Ovary (tissue), 3 donors: ENCODE data around the gene PLCB1.

Source experiments
- EP300 ChIP-seq: sonication (generic); formaldehyde crosslinking; IDR thresholded peaks from one replicate; pipeline ENCODE4 v1.6.1; 2017; ENCODE audit warnings: antibody characterized with exemption
- POLR2A ChIP-seq: fragments of 450-650 bp; IDR thresholded peaks from one replicate; pipeline ENCODE4 v1.6.1; 2017; ENCODE audit warnings: antibody characterized with exemption, mild to moderate bottlenecking, moderate library complexity
- TF ChIP-seq, protein P1 (sequence below), 3 donors: fragments of 450-650 bp in 2 of 3; fragments of 200-600 bp in 1 of 3; IDR thresholded peaks; one replicate each; pipeline versions ENCODE4 v1.5.1 to v1.8.0; 2016 to 2022; ENCODE audit warnings: antibody characterized with exemption in 3 of 3, mild to moderate bottlenecking in 1 of 3
- donor health status: DM: no; HTN: no; CAD: no.

DNA sequence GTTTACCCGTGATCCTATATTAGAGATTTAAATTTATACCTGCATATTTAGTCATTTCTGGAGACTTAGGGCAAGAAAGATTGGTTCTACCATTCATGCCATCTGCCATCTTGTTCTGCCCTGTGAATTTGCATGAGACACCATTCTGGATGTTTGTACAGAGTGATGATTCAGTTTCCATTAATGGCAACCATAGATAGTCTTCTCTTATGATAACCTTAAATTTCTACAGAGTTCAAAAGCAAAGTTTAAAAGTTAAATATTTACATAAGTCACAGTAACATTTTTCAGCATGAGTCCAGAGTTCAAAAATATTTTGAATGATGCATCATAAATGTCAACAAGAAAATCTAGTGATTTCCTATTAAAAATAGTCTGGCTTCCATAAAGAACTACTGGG is 23.2 kb downstream of the PLCB1 start:
- TF ChIP-seq POLR2A: no peak
- no peak for TF ChIP-seq EP300
- TF ChIP-seq, protein P1, sequence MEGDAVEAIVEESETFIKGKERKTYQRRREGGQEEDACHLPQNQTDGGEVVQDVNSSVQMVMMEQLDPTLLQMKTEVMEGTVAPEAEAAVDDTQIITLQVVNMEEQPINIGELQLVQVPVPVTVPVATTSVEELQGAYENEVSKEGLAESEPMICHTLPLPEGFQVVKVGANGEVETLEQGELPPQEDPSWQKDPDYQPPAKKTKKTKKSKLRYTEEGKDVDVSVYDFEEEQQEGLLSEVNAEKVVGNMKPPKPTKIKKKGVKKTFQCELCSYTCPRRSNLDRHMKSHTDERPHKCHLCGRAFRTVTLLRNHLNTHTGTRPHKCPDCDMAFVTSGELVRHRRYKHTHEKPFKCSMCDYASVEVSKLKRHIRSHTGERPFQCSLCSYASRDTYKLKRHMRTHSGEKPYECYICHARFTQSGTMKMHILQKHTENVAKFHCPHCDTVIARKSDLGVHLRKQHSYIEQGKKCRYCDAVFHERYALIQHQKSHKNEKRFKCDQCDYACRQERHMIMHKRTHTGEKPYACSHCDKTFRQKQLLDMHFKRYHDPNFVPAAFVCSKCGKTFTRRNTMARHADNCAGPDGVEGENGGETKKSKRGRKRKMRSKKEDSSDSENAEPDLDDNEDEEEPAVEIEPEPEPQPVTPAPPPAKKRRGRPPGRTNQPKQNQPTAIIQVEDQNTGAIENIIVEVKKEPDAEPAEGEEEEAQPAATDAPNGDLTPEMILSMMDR (IDR thresholded peaks at IDR 0.05): no peak
